Body of pancreas (tissue), 4 donors: ENCODE measurements around the gene KANTR.
A peak's percentile ranks its signal among the peaks of the same experiment; 100 is the strongest.

ENCODE experiments used
- CTCF ChIP-seq, 7 experiments: fragments of 450-650 bp in 4 of 7; fragments of 200-600 bp in 3 of 7; sonication (generic) in 3 of 7; IDR thresholded peaks; one replicate each; pipeline ENCODE4 v1.5.1; 2016 to 2019; ENCODE audit warnings: antibody characterized with exemption in 7 of 7
- POLR2A ChIP-seq, 3 donors: fragments of 450-650 bp; IDR thresholded peaks; one replicate each; pipeline ENCODE4 v1.6.1; 2016; ENCODE audit warnings: antibody characterized with exemption in 3 of 3, mild to moderate bottlenecking in 2 of 3

DNA sequence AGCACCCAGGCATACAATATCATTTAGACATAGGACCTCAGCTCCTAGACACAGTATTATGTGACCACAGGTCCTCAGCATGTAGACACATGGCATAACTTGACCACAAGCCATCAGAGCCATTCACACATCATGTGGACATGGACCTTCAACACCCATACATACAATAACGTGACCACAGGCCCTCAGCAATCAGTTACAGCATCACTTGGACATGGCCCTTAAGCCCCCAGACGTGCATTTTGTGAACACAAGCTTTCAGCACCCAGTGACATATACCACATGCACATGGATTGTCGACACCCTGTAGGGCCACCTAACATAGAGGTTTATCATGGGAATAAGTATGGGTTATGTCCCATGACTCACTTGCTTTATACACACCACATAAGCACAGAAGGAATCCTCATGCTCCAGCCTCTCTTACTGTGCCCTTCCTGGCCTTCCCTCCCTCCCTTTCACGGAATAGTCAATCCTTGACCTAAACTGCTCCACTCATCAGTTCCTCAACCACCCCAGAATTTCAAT, 9.8 kb upstream of the KANTR start:
- no peak for TF ChIP-seq CTCF (IDR thresholded peaks at IDR 0.05)
- TF ChIP-seq POLR2A (IDR thresholded peaks at IDR 0.05) = peak in 1 of 3 donors; percentile 23
